IMR-90 (cell line): ENCODE measurements around the gene CLCN6. TPM values are rescaled to one million over a fixed set of nuclear protein-coding genes. Genes with fewer than 3 reads are reported as not detected.

Experiments used
- ATAC-seq: fragments of 200-7000 bp; cut with Tn5 transposase; 2 replicates; pipeline ENCODE4 v1.9.1; 2020; ENCODE audit warnings: low read depth, mild to moderate bottlenecking, moderate library complexity
- BruUV-seq: library from RNA; stranded (reverse); fragments of 400-500 nt; replicated peaks from 2 replicates; lab custom pipeline; 2021; lab: Mats Ljungman, UMichigan
- CTCF ChIA-PET: fragments of 300-600 bp; formaldehyde crosslinking; extraction: SDS; loops from one replicate; lab custom pipeline; 2021; ENCODE audit warnings: antibody characterized with exemption; lab: Yijun Ruan, JAX
- POLR2A ChIA-PET: fragments of 300-600 bp; sonication (Branson Sonifier 250); formaldehyde crosslinking; loops from one replicate; lab custom pipeline; 2022; ENCODE audit warnings: antibody characterized with exemption; ENCODE audit not compliant: unreplicated experiment; lab: Charles Lee
- DNase-seq: peaks from one replicate; pipeline ENCODE4 v3.0.0; 2013
- H2AFZ ChIP-seq: replicated peaks from 2 replicates; pipeline ENCODE3; 2013; ENCODE audit warnings: low read length, mild to moderate bottlenecking; ENCODE audit not compliant: poor library complexity
- H2AK5ac ChIP-seq: 2 replicates; pipeline ENCODE4 v1.6.1; 2013; ENCODE audit warnings: low read depth, low read length, inconsistent platforms
- H2AK9ac ChIP-seq: replicated peaks from 2 replicates; pipeline ENCODE3; 2013; ENCODE audit warnings: mild to moderate bottlenecking, low read depth, low read length, moderate library complexity; ENCODE audit not compliant: poor library complexity
- H2BK120ac ChIP-seq: 2 replicates; pipeline ENCODE4 v1.6.1; 2013; ENCODE audit warnings: low read depth, low read length, inconsistent platforms
- H2BK15ac ChIP-seq: 3 replicates; pipeline ENCODE4 v1.6.1; 2013; ENCODE audit warnings: low read depth, low read length, inconsistent platforms
- H2BK20ac ChIP-seq: 2 replicates; pipeline ENCODE4 v1.6.1; 2013; ENCODE audit warnings: low read depth, mild to moderate bottlenecking, inconsistent platforms, low read length, moderate library complexity
- H2BK5ac ChIP-seq: 2 replicates; pipeline ENCODE4 v1.6.1; 2013; ENCODE audit warnings: mild to moderate bottlenecking, low read depth, low read length, inconsistent platforms; ENCODE audit not compliant: poor library complexity, severe bottlenecking
- H3K14ac ChIP-seq: replicated peaks from 2 replicates; pipeline ENCODE4 v1.6.1; 2013; ENCODE audit warnings: low read depth, low read length, inconsistent platforms
- H3K18ac ChIP-seq: 2 replicates; pipeline ENCODE4 v1.6.1; 2013; ENCODE audit warnings: low read depth, low read length, control low read depth
- H3K23ac ChIP-seq: 2 replicates; pipeline ENCODE4 v1.6.1; 2013; ENCODE audit warnings: low read depth, low read length, inconsistent platforms
- H3K27ac ChIP-seq: 2 replicates; pipeline ENCODE4 v1.5.1; 2013; ENCODE audit warnings: mild to moderate bottlenecking, control low read depth, low read length; ENCODE audit not compliant: insufficient read depth
- H3K27me3 ChIP-seq: 2 replicates; pipeline ENCODE4 v1.6.1; 2013; ENCODE audit warnings: low read length; ENCODE audit not compliant: control insufficient read depth, insufficient read depth
- H3K36me3 ChIP-seq: 2 replicates; pipeline ENCODE4 v1.6.1; 2013; ENCODE audit warnings: low read length, mixed read lengths; ENCODE audit not compliant: control insufficient read depth, insufficient read depth
- H3K4ac ChIP-seq: 2 replicates; pipeline ENCODE4 v1.6.1; 2013; ENCODE audit warnings: low read depth, low read length, inconsistent platforms
- H3K4me1 ChIP-seq: 2 replicates; pipeline ENCODE4 v1.6.1; 2013; ENCODE audit warnings: low read length, mixed read lengths; ENCODE audit not compliant: control insufficient read depth, insufficient read depth
- H3K4me2 ChIP-seq: 2 replicates; pipeline ENCODE4 v1.6.1; 2013; ENCODE audit warnings: low read depth, mild to moderate bottlenecking, control low read depth, low read length, moderate library complexity
- H3K4me3 ChIP-seq: 2 replicates; pipeline ENCODE4 v1.5.1; 2013; ENCODE audit warnings: low read depth, mild to moderate bottlenecking, control low read depth, low read length, moderate library complexity; ENCODE audit not compliant: insufficient read depth
- H3K56ac ChIP-seq: 2 replicates; pipeline ENCODE4 v1.6.1; 2013; ENCODE audit warnings: low read length, inconsistent platforms; ENCODE audit not compliant: insufficient read depth; ENCODE audit errors: extremely low read depth
- H3K79me1 ChIP-seq, 2 experiments: 2 replicates each; pipeline ENCODE4 v1.6.1; 2013; ENCODE audit warnings: low read length in 2 of 2, inconsistent platforms in 1 of 2, low read depth in 1 of 2
- H3K9ac ChIP-seq: 2 replicates; pipeline ENCODE4 v1.6.1; 2013; ENCODE audit warnings: low read depth, low read length, control low read depth
- H3K9me1 ChIP-seq: 2 replicates; pipeline ENCODE4 v1.6.1; 2013; ENCODE audit warnings: low read length, inconsistent platforms; ENCODE audit not compliant: insufficient read depth
- H3K9me3 ChIP-seq: 2 replicates; pipeline ENCODE4 v1.6.1; 2013; ENCODE audit warnings: low read length; ENCODE audit not compliant: control insufficient read depth, insufficient read depth
- H4K20me1 ChIP-seq: 2 replicates; pipeline ENCODE4 v1.6.1; 2013; ENCODE audit warnings: low read length, inconsistent platforms; ENCODE audit not compliant: insufficient read depth
- H4K5ac ChIP-seq: 2 replicates; pipeline ENCODE4 v1.6.1; 2013; ENCODE audit warnings: mild to moderate bottlenecking, low read depth, low read length, control low read depth
- H4K8ac ChIP-seq, 2 experiments: 2 replicates each; pipeline ENCODE4 v1.6.1; 2013; ENCODE audit warnings: low read depth in 2 of 2, low read length in 2 of 2, control low read depth in 1 of 2, inconsistent platforms in 1 of 2
- H4K91ac ChIP-seq: 2 replicates; pipeline ENCODE4 v1.6.1; 2013; ENCODE audit warnings: low read depth, low read length, inconsistent platforms; ENCODE audit not compliant: insufficient read depth
- BHLHE40 ChIP-seq: fragments of 150-350 bp; IDR thresholded peaks from 2 replicates; pipeline ENCODE4 v1.6.1; 2016; ENCODE audit warnings: mild to moderate bottlenecking, low read depth, low read length
- CEBPB ChIP-seq: IDR thresholded peaks from 2 replicates; pipeline ENCODE4 v1.6.1; 2012; ENCODE audit warnings: low read depth, low read length, improper control_type of control experiment
- CHD1 ChIP-seq: IDR thresholded peaks from 2 replicates; pipeline ENCODE4 v1.6.1; 2012; ENCODE audit warnings: low read depth, low read length, improper control_type of control experiment
- CTCF ChIP-seq: conservative IDR thresholded peaks from 2 replicates; pipeline ENCODE4 v1.5.1; 2012; ENCODE audit warnings: mild to moderate bottlenecking, low read depth, low read length, improper control_type of control experiment
- FOS ChIP-seq: fragments of 150-350 bp; IDR thresholded peaks from 2 replicates; pipeline ENCODE4 v1.6.1; 2016; ENCODE audit warnings: low read depth, low read length
- MAFK ChIP-seq: IDR thresholded peaks from 2 replicates; pipeline ENCODE4 v1.6.1; 2012; ENCODE audit warnings: low read depth, low read length, improper control_type of control experiment
- MAZ ChIP-seq: IDR thresholded peaks from 2 replicates; pipeline ENCODE4 v1.6.1; 2012; ENCODE audit warnings: low read depth, mild to moderate bottlenecking, low read length, improper control_type of control experiment, moderate library complexity, borderline replicate concordance
- NFE2L2 ChIP-seq: fragments of 150-350 bp; IDR thresholded peaks from 2 replicates; pipeline ENCODE4 v1.6.1; 2016; ENCODE audit warnings: low read depth, mild to moderate bottlenecking, low read length
- POLR2A ChIP-seq: IDR thresholded peaks from 2 replicates; pipeline ENCODE4 v1.6.1; 2012; ENCODE audit warnings: mild to moderate bottlenecking, low read depth, low read length
- RAD21 ChIP-seq: IDR thresholded peaks from 2 replicates; pipeline ENCODE4 v1.6.1; 2012; ENCODE audit warnings: low read length, improper control_type of control experiment
- RCOR1 ChIP-seq: IDR thresholded peaks from 2 replicates; pipeline ENCODE4 v1.6.1; 2012; ENCODE audit warnings: mild to moderate bottlenecking, low read length, improper control_type of control experiment; ENCODE audit not compliant: insufficient replicate concordance
- RFX5 ChIP-seq: IDR thresholded peaks from 2 replicates; pipeline ENCODE4 v1.8.0; 2012; ENCODE audit warnings: low read depth, mild to moderate bottlenecking, low read length, moderate library complexity
- SMC3 ChIP-seq: fragments of 150-350 bp; IDR thresholded peaks from 2 replicates; pipeline ENCODE4 v1.6.1; 2016; ENCODE audit warnings: low read depth, mild to moderate bottlenecking, antibody characterized with exemption, low read length, moderate library complexity
- WGBS, 2 experiments: methylation state at CpG; one replicate each; pipeline versions ENCODE4 v1.1.5 to v1.1.7; 2013; ENCODE audit warnings: missing lambda C conversion rate in 2 of 2; ENCODE audit not compliant: insufficient read length in 1 of 2; ENCODE audit errors: extremely low coverage in 2 of 2; 5-methylcytosine and 5-hydroxymethylcytosine counted together
- dilution Hi-C: fragments of 300-500 bp; cut with HindIII; formaldehyde crosslinking; loops from one replicate; pipeline ENCODE4 v1.14.3; 2018; ENCODE audit warnings: low sequenced_read_pairs; ENCODE audit not compliant: unreplicated experiment
- in situ Hi-C: fragments of 300-500 bp; cut with MboI; formaldehyde crosslinking; loops from 3 replicates; pipeline ENCODE4 v1.14.3; 2019; ENCODE audit warnings: low sequenced_read_pairs, inconsistent platforms, mixed read lengths
- intact Hi-C: fragments of 100-400 bp; cut with micrococcal nuclease; formaldehyde crosslinking; loops from 2 replicates; pipeline ENCODE4 v1.10.0; 2022
- polyA plus RNA-seq, 3 experiments: library from polyadenylated mRNA; depleted of rRNA; stranded (reverse); fragments of >200 nt; gene quantifications; 2 replicates each; pipeline ENCODE4 v1.2.3, GENCODE V29; 2012; ENCODE audit warnings: low replicate concordance in 1 of 3
- total RNA-seq: library from RNA; depleted of rRNA; stranded (reverse); fragments of >200 nt; gene quantifications from 2 replicates; pipeline ENCODE4 v1.2.3, GENCODE V29; 2012
- TF ChIP-seq, protein P1 (sequence below): fragments of 150-350 bp; IDR thresholded peaks from 2 replicates; pipeline ENCODE4 v1.6.1; 2016; ENCODE audit warnings: low read depth, mild to moderate bottlenecking, low read length, moderate library complexity, borderline replicate concordance
- TF ChIP-seq, protein P2 (sequence below): fragments of 150-350 bp; IDR thresholded peaks from 2 replicates; pipeline ENCODE4 v1.6.1; 2017; ENCODE audit warnings: mild to moderate bottlenecking, antibody characterized with exemption, low read length, low read depth

The CLCN6 gene
- total and polyA plus RNA-seq, 2 of the 4 experiments (the other 2 are of a cell fraction), result 4.1 to 10.6 TPM

- dilution Hi-C loops (no loop called here), in situ Hi-C loops (no loop called here), intact Hi-C loops (no loop called here)
- CTCF ChIA-PET, result no interaction called here
- Histone ChIP-seq H4K8ac (no peak overlapping the region), H4K5ac (no peak overlapping the region), H3K18ac (no peak overlapping the region), H2AK5ac (no peak overlapping the region), H2BK120ac (no peak overlapping the region), H3K14ac (no peak overlapping the region), H2BK20ac (no peak overlapping the region), H3K4ac (no peak overlapping the region), H3K9me1 (no peaks in the 10 kb centered on the region), H3K36me3 (peaks cover 77% of the 10 kb centered on the region), H4K20me1 (peaks cover 9% of the 10 kb centered on the region; the same call in 1 of the 2 replicates), H3K56ac (no peak overlapping the region), H2AFZ (no peak overlapping the region), H2AK9ac (no peak overlapping the region), H2BK5ac (no peak overlapping the region), H3K27me3 (no peaks in the 10 kb centered on the region), H3K4me3 (no peak overlapping the region), H3K9me3 (no peaks in the 10 kb centered on the region), H3K4me2 (no peak overlapping the region), H3K23ac (no peak overlapping the region), H4K91ac (no peak overlapping the region), H3K27ac (no peak overlapping the region), H3K9ac (no peak overlapping the region), H3K4me1 (no peaks in the 10 kb centered on the region), H3K79me1 (peaks cover 0 to 4% of the 10 kb centered on the region in 2 experiments; a peak in 2 of 4 replicates), H2BK15ac (no peak overlapping the region)
- ATAC-seq, result no peak
- WGBS, 2 experiments, result 98% methylated on average over 19 of the region's 28 CpGs; no CpG with 5 or more reads in 1 of the 2 experiments
- DNase-seq, result no peak
- no TSS peak for BruUV-seq
- POLR2A ChIA-PET, result no interaction called here
- TF ChIP-seq RCOR1 (no peak), MAFK (no peak), RAD21 (no peak), CTCF (no peak), POLR2A (no peak), CHD1 (no peak), RFX5 (no peak), FOS (no peak), CEBPB (no peak), BHLHE40 (no peak), NFE2L2 (no peak), SMC3 (no peak), MAZ (no peak)
- TF ChIP-seq, protein P1, sequence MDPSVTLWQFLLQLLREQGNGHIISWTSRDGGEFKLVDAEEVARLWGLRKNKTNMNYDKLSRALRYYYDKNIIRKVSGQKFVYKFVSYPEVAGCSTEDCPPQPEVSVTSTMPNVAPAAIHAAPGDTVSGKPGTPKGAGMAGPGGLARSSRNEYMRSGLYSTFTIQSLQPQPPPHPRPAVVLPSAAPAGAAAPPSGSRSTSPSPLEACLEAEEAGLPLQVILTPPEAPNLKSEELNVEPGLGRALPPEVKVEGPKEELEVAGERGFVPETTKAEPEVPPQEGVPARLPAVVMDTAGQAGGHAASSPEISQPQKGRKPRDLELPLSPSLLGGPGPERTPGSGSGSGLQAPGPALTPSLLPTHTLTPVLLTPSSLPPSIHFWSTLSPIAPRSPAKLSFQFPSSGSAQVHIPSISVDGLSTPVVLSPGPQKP, result no peak
- TF ChIP-seq, protein P2, sequence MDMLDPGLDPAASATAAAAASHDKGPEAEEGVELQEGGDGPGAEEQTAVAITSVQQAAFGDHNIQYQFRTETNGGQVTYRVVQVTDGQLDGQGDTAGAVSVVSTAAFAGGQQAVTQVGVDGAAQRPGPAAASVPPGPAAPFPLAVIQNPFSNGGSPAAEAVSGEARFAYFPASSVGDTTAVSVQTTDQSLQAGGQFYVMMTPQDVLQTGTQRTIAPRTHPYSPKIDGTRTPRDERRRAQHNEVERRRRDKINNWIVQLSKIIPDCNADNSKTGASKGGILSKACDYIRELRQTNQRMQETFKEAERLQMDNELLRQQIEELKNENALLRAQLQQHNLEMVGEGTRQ, result no peak
Measured at GRCh38 chr1:11835441-11836225, 29.6 kb downstream of the CLCN6 start.
